Embryonic facial prominence (tissue), 1 donor: ENCODE measurements around the gene PDLIM5.
"Not testable (repeated sequence)": the region's sequence is repeated elsewhere in the genome, so short reads cannot be mapped to it uniquely, and the experiment has no call there.

Experiments
- DNase-seq: peaks from one replicate; pipeline ENCODE4 v3.0.0-alpha.2; 2016; ENCODE audit errors: extremely low spot score

Gene PDLIM5

DNA sequence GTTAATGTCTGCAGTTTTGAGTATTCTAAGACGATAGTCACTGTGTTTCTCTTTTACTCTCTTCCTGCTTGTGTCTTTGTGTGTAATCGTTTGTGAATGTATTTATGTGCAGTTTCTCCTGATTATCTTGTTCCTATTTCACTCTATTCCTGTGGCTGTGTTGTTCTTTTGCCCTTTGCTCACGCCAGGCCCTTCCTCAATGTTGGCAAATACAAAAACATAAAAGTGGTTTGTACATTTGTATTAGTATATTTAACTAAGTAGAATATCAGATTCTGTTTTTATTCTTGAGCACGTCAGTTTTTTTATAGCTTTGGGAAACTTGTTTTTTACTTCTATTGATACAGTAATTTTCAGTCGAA is 198.4 kb downstream of the PDLIM5 start:
- no peak for DNase-seq

DNA sequence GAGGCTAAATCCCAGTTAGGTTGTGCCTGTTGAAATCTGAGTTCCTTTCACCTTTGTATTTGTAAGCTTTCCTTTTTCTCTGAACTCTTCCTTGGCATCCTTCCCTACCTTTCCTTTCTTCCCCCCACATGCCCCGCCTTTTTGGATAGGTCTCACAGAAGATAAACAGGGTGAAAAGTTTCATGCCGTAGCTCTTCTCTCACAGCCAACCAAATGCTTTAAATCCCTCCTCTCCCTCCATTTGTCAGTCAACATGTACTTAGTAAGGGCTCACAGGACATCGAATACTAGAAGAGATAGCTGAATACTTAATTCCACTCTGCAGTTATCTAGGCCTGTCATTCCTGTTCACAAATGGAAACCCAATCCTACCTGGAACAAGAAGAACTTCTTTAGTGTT is 198.9 kb downstream of the PDLIM5 start:
- DNase-seq = no peak

DNA sequence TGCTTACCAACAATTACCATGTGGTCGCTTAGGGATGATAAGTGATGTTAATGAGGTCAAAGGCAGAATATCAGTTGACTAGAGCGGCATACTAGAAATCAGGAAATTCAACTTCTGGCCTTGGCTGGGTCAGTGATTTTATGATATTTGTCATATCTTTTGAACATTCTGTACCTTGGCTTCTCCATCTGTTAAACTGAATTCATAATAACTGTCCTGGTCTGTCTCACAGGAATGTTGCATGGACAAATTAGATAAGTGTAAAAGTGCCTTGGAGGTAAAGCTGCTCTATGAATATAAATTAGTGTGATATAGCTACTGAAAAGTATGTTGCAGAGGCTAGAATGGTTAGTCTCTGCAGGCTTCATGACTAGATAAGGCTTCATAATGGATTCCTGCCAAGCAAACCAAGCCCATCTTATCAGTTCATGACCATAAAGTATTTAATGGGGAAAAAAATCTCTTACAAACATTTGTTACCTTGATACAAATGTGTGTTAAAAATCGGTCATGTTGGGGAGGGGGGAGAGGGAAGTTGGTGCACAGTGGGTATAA is 201.4 kb downstream of the PDLIM5 start:
- no peak for DNase-seq

DNA sequence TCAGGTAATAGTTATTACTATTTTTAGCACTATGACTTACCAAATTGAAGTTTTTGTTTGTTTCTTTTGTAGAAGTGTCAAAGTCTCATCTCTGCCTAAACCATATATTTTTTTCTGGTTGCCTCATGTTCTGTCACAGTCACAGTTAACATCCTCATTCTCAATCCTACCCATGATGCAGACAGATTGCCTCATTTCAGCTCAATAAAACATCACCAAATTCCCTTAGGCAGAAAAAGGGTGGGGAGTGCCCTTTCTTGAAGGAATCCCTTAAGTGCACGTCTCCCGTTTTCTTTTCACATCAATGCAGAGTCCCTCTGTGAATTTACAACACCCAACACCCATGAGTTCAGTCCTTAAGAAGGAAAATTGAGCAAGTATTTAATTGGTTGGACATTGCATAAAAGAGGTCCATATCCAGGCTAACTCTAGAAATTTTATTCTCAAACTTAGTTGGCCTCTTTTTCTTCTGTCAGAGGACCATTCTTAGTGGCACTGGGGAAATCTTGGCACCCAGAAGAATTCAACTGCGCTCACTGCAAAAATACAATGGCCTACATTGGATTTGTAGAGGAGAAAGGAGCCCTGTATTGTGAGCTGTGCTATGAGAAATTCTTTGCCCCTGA is 202.4 kb downstream of the PDLIM5 start:
- DNase-seq = no peak

DNA sequence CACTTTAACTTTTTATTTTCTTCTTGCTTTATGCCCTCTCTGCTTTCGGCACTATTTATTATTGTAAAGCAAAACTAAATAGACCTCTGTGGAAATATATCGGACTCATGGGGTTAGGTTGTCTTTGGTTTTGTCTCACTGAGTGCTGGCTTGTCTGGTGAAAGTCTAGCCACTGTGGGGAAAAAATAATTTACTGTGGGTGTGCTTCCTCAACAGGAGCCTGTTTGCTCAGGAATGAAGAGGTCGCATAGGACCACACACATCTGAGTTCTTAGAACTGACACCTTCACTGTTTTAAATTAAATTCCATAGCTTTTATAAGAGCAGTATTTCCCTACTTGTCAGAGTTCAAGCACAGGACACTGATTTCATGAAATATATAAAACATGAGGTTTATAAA is 203.0 kb downstream of the PDLIM5 start:
- no peak for DNase-seq

DNA sequence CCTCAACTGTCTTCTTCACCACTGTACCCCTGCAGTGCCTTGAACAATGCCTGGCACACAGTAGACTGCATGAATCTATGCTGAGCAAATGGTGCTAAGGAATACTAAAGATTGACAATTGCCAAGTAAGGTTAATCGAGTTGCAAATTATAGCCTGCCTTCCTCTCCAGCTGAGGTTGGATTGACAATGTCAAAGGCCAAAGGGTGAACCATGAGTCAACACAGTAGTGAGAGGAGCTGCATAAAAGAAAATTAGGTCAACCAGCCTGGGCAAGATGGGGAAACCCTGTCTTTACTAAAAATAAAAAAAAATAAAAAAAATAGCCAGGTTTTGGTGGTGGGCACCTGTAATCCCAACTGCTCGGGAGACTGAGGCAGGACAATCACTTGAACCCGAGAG is 208.9 kb downstream of the PDLIM5 start:
- DNase-seq = no peak

DNA sequence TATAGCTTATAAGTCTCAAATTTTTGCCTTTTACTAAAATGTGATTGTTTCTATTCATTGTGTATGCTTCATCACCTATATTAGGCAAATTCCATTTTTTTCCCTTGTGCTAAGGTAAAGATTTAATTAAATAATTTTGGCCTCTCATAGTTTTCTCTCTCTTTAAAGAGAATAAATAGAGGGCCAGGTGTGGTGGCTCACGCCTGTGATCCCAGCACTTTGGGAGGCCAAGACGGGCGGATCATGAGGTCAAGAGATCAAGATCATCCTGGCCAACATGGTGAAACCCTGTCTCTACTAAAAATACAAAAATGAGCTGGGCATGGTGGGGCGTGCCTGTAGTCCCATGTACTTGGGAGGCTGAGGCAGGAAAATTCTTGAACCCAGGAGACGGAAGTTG is 213.3 kb downstream of the PDLIM5 start:
- DNase-seq = not testable (repeated sequence)

DNA sequence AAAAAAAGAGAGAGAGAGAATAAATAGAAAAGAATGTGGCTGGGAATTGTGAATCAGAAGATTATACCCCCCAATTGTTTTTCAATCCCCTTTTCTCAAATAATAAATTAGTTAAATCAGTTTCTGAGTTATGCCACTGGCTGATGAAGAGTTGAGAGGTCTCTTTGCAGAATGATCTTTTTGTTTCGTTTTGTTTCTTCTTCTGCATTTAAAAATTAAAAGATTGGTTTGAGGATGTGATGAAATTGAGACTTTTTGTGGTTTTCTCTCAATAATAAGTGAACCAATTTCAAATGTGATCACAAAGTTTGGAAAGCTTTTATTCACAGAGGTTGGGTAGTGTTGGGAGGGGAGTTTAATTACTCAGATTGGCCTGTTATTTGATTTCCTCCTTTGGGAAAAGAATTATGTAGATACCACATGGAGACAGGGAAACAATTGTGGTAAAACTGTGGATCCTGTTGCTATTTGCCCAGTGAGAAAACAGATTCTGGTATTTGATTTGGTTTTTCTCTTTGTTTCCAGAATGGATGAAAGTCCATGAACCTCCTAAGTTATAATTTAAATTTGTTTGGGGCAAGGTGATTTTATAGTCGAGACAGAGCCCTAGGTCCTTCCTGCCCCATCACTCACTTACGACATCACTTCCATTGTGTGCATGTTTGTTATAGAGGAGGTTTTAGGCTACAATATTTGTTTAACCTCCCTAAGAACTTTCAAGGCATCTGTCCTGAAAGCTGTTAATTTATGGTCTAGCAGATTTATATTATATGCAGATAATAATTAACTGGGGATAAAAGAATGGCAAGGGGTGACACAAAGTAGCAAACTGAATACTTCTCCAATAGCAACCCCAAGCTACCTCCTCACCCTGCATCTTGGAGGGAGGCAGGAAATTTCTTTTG is 214.0 kb downstream of the PDLIM5 start:
- no peak for DNase-seq

DNA sequence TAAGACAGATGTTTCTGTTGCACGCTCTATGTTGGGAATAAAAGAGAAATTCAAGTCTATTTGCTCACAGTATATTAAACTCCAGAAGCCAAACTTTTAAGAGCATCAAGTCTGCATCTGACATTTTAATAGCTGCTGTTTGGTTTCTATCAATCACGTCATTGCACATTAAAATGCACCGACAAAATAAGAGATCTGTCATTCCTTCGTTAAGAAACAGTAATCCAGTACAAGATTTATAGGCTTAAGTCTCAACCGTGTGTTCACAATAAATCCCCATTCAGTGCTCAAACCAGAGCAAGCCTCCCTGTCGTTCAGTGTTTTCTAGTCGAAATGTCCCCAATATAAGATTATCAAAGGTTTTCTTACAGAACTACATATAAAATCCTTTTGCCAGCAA is 217.0 kb downstream of the PDLIM5 start:
- no peak for DNase-seq

DNA sequence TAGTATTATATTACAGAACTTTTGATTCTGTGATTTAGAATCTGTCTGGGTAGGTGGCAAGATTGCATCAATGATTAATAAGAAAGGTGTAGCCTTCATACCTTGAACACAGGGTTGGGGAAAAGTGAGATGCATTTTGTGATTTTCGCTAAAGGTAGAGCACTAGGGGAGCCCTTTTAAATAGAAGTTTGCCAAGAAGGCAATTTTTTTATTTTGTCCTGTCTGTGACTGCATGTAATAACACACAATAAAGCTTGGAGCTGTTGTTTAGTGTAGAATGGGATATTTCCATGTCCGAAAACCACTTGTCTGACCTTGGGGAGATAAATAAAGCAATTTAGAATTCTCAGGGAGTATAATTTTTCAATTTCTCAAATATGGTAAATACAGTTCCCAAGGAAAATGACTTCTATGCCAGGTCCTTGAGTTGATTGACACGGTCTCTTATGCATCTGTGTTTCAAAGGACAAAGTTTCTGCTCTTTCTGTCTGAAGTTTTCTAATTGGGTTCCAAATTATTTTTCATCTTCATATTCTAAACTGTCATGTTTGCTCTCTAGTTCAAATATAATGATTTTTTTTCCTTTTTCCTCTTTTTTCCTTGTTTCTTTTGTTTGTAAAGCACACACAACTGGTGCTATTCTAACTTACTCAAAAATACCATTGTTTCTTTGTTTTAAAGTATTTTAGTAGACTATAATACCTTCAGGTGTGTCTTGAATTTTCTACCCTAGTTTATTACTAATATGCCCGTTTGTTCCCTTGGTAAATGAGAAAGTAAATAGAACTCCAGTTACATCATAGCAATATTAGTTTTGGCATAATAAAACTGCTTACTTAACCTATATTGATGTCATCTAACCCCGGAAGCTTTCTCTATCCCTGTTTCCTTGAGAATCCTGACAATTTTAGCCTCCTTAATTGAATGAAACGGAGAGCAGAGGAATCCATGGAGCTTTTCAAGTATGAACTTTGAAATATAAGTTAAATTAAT is 218.2 kb downstream of the PDLIM5 start:
- no peak for DNase-seq

DNA sequence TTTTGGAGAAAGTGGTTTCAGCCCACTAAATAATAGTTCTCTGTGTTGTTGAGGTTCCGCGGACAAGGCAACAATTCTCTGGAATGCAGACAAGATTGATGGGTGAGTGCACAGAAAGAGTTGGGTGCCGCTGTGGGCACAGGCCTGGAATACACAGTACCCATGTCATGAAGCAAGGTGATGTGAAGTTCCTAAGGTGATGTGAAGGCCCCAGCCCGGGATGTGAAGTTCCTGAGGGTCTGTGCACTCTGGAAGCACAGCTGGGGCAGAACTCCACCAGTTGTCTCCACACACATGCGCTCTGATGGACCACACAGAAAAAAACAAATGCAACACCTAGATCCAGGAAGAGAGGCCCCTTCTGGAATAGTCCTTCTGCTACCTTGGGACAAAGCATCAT is 219.4 kb downstream of the PDLIM5 start:
- no peak for DNase-seq

DNA sequence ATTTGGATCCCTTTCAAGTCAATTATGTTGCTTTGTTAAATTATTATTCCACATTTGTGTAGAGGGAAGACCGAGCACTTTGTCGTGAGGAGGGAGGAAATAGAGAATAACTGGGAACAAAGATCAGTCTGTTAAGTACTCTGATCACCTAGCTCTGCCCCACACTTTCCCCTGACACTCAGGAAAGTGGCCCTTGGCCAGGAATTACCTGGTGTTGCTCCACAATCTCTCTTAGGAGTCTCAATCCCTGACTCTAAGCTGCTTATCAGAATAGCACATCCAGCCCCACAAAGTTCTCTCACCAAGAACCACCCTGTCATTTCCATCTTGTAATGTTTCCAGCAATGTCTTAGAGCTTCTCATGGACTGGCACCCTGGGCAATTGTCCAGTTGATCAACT is 222.2 kb downstream of the PDLIM5 start:
- DNase-seq = no peak

DNA sequence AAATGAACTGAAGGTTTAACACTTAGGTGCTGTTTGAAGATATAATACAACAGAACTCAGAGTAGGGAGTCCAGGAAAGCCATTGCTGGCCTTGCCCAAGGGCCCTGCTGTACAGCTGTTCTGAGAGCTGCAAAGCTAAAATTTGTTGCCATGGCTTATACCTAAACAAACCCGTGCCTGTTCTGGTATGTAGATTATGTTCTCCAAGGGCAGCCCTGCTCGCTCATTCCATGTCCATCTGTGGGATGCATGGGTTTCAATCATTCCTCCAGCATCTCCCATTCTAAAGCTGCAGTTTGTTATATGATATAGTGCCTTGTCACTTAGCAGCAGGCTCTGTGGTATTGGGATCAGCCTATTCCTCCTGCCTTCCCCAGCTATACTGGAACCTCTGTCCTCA is 225.2 kb downstream of the PDLIM5 start:
- DNase-seq = no peak

DNA sequence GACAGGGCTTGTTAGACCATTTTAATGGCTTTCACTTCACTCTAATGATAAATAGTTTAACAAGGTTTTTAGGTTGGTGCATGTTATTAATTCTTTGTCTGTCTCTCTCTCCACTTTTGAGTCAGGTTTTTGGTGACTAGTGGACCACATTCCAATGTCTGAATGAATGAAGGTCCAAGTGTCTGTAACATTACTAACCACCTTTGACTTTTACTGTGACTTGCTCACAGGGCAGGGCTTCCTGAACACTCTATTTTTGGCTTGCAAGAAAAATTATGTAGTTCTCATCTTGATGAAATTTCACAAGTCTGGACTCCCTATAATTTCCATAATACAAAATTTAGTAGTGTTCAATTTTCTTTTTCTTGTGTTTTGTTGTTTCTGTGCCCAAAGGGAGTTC is 227.2 kb downstream of the PDLIM5 start:
- no peak for DNase-seq

DNA sequence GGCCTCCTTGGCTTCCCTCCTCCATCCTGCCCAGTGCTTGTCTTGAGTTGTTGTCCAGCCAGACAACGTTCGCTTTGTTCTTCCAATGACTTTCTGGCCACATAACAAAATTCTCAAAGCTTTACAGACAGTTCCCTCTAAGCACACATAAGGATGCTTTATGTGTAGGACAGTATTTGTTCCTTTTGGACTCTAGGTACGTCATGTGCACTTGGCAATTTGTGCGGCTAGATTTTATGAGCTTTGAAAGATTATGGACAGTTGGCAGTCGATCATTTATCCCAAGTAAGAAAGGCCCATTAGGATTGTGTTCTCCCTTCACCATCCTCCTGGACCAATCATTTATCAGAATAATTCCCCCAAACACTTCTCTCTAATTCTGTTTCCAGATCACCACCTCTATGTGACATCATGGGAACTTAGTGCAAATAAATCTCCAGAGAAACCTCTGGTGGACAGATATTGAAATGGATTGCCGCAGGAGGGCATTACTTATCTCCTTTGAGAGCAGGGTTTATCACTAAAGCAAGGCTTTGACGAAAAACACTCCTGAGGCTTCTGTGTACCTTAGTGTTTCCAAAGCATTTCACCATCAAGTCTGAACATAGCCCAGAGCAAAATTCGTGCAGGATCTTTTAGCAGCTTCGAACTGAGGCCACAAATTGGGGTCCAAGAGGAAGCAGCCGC is 228.6 kb downstream of the PDLIM5 start:
- no peak for DNase-seq

DNA sequence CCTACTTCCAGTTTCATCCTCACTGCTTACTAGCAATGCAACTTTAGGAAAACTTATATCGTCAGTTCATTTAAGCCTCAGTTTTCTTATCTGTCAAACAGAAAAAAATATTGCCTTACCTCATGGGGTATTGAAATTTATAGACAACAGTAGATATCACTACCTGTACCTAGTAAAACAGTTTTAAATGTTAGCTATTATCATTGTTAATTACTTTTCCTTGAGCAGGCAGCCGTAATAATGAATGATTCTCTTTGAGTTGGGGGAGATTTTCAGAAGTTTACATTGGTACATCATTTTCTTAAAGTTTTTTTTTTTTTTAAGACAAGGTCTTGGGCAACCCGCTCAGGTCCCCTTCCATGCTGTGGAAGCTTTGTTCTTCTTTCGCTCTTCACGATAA is 234.3 kb downstream of the PDLIM5 start:
- DNase-seq = no peak

DNA sequence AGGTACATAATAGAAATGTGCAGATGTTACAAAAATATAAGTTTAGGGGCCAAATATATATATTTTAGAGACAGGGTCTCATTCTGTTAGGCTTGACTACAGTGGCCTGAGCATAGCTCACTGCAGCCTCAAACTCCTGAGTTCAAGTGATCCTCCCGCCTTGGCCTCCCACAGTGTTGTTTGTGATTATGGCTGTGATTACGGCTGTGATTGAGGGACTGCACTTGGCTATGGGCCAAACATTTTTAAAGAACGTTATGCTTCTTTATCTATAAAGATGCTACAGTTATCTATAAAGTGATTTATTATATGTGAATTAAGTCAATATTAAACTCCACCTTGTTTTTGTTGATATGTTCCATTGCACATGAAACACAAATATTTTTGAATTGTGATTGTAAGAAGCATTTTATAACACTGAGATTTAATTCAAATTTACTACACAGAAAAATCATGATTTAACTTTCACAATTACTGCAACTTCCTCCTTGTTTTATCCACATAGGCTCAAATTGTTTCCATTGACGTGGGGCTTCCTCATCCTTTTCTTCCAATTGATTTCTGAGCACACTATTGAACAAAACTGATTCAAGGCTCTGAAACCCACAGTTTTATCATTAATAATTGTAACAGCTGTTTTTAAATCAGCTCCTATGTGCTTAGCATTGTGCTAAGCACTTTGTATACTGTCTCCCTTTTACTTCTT is 237.6 kb downstream of the PDLIM5 start:
- DNase-seq = no peak

DNA sequence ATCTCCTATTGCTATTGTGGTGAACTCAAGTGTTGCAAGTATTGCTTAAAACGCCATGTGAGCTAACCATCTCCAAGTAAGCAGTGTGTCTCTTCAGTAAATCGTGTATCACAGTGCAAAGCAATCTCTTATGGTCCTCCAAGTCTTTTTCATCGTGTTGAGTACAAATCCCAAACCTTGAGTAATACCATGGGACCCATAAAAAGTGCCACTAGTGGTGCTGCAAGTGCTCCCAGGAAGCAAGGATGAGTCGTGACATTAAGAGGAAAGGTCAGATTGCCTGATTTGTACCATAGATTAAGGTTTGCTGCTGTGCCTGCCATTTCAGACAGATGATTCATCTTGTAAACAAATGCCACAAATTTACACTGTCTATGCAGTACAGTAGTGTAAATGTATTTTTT is 239.1 kb downstream of the PDLIM5 start:
- DNase-seq = no peak

DNA sequence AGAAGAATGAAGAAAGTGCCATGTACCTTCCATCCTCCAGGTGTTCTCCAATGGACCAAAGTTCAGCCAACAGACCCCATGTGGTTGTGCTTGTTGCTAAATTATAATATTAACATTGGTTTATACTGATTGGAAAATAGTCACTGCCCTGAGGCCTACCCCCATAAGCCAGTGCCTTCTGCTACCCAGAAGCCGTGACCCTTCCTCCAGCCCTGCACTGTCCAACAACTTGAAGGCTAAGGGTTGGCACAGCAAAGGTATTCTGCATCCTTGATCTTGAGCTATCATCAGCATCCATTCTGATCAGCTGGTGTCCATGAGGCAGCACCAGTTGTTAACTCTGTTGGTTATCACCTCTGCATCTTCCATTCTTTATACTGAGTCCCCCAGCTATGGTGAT is 239.8 kb downstream of the PDLIM5 start:
- no peak for DNase-seq

DNA sequence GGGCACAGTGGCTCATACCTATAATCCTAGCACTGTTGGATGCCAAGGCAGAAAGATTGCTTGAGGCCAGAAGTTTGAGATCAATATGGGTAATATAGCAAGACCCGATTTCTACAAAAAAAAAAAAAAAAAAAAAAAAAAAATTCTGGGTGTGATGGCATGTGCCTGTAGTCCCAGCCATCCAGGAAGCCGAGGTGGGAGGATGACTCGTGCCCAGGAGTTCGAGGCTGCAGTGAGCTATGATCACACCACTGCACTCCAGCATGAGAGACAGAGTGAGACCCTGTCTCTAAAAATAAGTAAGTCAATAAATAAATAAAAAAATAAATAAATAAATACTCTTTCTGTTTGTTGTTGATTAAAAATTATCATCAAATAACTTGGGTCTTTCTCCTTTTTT is 243.6 kb downstream of the PDLIM5 start:
- no peak for DNase-seq

DNA sequence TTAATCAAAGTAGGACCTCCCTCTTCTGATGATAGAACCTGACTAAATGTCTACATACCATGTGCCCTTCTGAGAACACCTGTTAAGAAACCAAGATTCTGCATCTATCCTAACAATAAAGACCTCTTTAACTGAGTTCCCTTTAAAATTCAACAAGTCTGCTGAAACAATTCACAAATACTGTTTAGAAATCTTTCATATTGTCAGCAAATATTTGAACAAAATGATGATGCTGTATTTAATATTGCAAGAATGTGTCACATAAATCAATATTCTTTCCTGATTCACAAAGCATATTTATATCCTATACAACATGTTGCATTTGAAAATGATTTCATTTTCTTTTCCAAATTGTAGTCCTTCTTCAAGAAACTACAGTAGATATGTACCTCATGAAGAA is 246.4 kb downstream of the PDLIM5 start:
- DNase-seq = no peak
